ENCODE measurements around the gene ARHGAP22. TPM values are rescaled to one million over a fixed set of nuclear protein-coding genes. Genes with fewer than 3 reads are reported as not detected.
A peak's percentile ranks its signal among the peaks of the same experiment; 100 is the strongest.

The ARHGAP22 gene
- total RNA-seq, 1 donor = 22.9 TPM

DNA sequence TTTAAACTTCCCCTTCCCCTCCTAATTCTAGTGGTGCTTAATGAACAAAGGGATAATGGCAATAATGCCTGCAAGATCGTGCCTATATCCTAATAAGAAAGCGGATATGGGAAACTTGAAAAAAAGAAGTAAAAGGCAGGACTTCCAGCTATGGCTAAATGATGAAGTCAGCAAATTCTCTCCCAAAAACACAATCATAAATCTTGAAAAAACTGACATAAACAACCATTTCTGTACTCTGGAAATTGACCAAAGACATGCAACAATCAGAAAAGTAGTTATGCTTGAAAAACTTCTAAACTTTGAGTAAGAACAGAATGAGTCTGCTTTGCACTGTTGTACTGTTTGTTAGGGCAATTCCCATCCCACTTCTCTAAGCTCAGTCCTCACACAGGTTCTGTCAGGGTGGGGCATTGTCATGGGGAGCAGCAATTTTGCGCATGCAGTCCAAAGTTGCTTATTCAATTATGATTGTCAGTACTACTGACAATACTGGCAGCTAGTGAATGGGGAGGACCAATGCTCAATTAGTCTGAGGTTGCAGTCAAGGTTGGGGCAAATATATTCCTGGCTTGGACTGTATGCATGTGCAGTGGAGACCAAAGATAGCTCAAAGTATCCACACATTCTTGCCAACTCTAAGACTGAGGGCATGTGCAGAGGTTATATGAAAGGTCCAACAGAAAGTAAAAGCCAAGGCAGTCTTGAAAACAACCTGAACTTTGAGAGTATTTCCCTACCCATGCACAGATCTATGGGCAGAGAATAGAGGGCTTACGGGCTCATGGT lies 34.1 kb upstream of the ARHGAP22 start:
- no peak overlapping the region for H3K4me3 ChIP-seq (ENCODE audit: low read depth, low read length)
- DNase-seq (ENCODE audit: low read depth) = no peak
- TF ChIP-seq, protein P1, sequence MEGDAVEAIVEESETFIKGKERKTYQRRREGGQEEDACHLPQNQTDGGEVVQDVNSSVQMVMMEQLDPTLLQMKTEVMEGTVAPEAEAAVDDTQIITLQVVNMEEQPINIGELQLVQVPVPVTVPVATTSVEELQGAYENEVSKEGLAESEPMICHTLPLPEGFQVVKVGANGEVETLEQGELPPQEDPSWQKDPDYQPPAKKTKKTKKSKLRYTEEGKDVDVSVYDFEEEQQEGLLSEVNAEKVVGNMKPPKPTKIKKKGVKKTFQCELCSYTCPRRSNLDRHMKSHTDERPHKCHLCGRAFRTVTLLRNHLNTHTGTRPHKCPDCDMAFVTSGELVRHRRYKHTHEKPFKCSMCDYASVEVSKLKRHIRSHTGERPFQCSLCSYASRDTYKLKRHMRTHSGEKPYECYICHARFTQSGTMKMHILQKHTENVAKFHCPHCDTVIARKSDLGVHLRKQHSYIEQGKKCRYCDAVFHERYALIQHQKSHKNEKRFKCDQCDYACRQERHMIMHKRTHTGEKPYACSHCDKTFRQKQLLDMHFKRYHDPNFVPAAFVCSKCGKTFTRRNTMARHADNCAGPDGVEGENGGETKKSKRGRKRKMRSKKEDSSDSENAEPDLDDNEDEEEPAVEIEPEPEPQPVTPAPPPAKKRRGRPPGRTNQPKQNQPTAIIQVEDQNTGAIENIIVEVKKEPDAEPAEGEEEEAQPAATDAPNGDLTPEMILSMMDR (IDR thresholded peaks at IDR 0.05; ENCODE audit: insufficient read depth, low read depth, low read length) = no peak

DNA sequence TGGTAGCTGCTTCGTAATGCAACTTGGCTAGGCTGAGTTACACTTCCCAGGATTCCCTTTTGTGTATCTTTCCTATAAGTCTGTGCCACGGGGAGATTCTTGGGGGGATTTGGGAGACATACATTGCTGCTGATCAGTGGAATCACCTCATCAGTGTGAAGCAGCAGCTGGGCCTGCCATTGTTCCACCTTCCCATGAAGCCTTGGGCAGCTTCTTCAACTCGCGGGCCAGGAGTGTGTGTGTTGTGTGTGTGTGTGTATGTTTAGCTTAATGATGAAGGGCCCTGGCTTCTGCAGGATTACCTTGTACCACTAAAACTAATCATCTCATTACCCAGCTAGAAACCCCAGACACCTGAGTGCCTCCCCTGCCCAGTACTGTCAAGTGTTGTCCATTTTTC lies 33.3 kb upstream of the ARHGAP22 start:
- no peak overlapping the region for H3K4me3 ChIP-seq (ENCODE audit: low read depth, low read length)
- DNase-seq (ENCODE audit: low read depth) = no peak
- TF ChIP-seq, protein P1 (IDR thresholded peaks at IDR 0.05; ENCODE audit: insufficient read depth, low read depth, low read length) = no peak

DNA sequence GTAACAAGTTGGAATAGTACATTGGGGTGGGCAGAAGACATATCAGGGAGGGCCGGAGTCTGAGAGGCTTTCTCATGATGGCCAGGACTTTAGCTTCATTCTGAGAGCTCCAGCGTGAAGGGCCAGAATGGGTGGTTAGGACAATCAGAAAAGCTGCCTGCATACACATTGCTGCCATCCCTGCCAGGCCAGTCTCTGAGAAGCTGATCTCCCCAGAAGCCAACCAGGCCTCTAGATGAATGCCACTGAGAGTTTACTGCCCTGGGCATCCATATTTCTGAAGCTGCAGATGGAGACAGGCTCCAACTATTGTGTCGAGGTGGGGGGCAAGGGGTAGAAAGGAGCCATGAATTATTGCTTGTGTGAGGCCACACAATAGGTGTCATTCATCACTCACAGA lies 32.0 kb upstream of the ARHGAP22 start:
- no peak overlapping the region for H3K4me3 ChIP-seq (ENCODE audit: low read depth, low read length)
- TF ChIP-seq, protein P1 (IDR thresholded peaks at IDR 0.05; ENCODE audit: insufficient read depth, low read depth, low read length) = no peak
- DNase-seq (ENCODE audit: low read depth) = no peak

DNA sequence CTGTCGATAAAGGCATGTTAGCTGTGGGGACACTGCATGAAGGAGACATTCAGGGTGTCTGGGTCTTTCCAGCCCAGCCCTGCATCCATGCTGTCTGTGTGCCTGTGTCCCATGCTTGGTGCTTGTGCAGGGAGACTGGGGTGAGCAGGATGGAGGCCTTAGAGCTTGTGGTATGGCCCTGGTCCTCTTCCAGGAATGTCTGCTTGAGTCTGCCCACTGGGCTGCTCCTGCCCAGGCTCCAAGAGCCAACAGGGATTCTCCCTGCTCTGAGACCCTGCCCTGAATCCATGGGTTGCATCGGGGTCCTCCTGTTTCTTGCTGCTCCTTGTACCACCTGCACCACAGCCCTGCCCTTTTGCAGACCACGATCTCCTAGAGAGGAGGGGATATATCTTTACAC lies 31.4 kb upstream of the ARHGAP22 start:
- H3K4me3 ChIP-seq (ENCODE audit: low read depth, low read length) = no peak overlapping the region
- DNase-seq (ENCODE audit: low read depth) = no peak
- TF ChIP-seq, protein P1 (IDR thresholded peaks at IDR 0.05; ENCODE audit: insufficient read depth, low read depth, low read length) = no peak

DNA sequence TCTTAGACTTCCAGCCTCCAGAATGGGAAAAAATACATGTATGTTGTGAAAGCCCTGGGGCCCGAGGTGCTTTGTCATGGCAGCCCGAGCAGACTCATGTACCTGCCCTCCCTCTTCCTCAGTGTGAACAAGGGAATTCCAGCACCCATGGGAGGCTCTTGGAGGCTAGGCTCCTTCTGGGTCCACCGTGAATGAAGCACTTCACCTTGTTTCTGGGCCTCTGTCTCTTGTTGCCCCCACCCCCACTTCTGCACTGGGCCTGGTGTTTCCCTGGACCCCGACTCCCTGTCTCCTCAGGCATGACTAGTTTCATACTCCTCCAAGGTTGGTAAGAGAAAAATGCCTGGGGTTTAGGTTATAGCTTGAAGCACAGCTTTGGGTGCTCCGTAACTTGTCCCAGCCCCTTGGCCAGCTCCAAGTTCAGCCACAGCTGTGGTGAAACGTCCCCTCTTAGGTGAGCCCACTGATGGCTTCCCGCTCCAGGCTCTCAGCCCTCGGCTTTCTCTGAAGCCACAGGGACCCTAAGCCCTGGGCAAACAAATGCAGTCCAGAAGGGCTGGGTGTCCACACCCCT lies 30.2 kb upstream of the ARHGAP22 start:
- H3K4me3 ChIP-seq (ENCODE audit: low read depth, low read length) = no peak overlapping the region
- TF ChIP-seq, protein P1 (IDR thresholded peaks at IDR 0.05; ENCODE audit: insufficient read depth, low read depth, low read length) = no peak
- DNase-seq (ENCODE audit: low read depth) = no peak

DNA sequence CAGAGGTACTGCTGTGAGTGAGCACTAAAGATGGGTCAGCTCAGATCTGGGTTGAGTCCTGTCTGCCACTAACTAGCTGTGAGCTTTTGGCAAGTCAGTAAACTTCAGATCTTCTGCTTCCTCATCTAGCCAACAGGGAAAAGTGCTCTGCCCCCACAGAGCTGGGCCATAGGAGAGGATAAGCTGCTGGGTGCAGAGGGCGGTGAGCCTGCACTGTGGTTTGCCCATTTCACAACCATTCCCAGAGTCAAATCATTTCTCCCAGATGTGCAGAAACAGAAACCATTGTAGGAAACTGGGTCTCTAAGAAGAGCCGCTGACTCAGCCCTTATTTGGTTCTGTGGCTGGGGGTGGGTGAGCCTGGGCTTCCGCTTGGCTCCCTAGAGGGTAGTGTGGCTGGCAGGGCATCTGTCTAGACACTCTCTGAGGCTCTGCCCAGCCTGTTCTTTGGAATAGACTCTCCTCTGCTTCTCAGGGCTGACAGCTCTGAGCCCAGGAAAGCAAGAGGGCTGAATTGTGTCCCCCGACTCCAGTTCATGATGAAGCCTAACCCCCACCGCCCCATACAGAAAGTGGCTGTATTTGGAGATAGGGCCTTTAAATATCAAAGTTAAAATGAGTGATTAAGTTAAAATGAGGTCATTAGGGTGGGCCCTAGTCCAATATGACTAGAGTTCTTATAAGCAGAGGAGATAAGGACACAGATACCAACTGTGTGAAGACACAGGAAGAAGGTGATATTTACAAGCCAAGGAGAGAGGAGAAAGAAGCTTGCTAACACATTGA lies 29.5 kb upstream of the ARHGAP22 start:
- no peak overlapping the region for H3K4me3 ChIP-seq (ENCODE audit: low read depth, low read length)

More for the DNA sequence above, 29.5 kb upstream of the ARHGAP22 start:
- TF ChIP-seq, protein P1 (IDR thresholded peaks at IDR 0.05; ENCODE audit: insufficient read depth, low read depth, low read length) = no peak
- peak; percentile 92 for DNase-seq (ENCODE audit: low read depth)
